Jurkat, Clone E6-1 (cell line): ENCODE data around the gene USB1.

ENCODE experiments used
- DNase-seq: peaks from one replicate; pipeline ENCODE4 v3.0.0-alpha.2; 2011; ENCODE audit warnings: low read depth, low spot score
- H3K4me3 ChIP-seq: 2 replicates; pipeline ENCODE4 v1.5.1; 2011; ENCODE audit warnings: mild to moderate bottlenecking, low read length, control low read depth, moderate library complexity

The USB1 gene

DNA sequence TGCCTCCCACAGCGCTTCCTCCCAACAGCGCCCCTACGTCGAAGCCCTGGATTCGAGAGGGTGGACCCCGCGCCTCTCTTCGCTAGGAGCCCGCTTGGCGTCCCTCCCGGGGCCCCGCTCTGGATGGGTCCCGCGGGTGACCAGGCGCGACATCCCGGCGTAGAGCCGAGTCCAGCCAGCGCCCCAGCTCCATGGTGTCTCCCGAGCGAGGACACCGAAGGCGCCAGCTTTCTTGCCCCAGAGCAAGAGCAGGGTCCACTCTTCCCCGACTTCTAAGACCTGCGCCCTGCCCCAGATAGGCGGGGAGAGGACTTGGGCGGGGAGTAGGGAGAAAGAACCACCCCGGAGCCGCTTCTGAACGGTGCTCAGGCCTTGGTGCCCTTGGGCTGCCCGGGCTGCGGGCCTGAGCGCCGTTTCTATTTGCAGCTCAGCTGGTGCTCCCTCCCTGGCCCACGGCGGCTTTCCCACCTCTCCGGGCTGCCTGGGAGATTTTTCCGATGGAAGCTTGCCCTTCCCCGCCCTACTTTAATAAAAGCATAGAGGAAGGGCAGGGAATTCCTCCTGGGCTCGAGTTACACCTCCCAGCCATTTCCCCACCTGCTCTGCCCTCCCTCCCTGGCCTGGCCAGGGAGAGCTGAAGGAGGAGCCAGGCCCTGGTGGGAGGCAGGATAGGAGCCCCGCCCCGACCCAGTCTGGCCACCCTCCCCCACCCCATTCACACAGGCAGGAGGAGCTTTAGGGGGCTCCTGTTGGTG is 26.1 kb downstream of the USB1 start:
- H3K4me3 ChIP-seq, result no peak overlapping the region

DNA sequence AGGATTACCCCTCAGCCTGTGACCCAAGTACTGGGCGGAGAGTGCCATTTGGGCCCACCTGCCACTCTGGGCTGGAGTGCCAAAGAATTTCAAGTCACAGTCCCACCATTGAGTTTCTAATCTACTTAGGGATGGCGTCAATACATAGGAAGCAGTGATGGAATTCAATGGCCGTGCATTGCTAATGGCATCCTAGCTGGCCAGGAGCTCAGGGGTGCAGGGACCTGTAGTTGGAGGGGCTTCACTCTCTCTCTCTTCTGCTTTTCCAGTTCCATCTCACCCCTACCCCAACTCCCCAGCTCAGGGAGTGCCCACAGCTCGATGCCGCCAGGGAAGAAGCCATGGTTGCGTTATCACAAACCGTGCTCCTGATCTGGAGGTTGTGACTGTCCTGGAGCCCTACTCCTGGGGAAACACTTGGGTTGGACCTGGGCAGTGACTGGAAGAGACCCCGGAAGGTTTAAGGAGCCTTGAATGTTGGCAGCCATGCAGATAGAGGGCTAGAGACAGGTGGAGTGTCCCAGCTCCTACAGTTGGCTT is 26.8 kb downstream of the USB1 start:
- no peak overlapping the region for H3K4me3 ChIP-seq

More for the DNA sequence above, 26.1 kb downstream of the USB1 start:
- no peak for DNase-seq

DNA sequence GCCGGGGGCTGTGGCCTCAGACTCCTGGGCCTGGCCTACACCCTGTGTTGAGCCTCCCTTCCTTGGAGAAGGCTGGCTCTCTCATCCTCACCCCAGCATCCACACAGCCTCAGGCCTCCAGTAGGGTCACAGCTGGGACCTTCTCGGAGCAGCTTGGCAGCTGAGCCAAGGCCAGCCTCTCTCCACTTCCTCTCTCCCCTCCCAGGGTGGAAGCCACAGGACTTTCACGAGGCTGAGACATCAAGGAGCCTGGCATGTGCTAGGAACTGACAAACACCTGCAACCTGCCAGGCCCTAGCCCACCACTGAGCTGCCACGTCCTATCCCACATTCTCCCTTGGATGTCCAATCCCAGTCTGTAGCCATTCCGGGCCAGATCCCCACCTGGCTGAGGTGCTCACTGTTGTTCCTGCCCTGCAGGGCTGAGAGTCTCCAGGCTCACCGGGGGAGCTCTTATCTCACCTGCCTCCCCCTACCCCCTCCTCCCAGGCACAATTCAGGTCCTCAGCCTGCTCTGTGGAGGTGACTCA is 27.4 kb downstream of the USB1 start:
- DNase-seq, result peak; percentile 70

More for the DNA sequence above, 26.8 kb downstream of the USB1 start:
- no peak for DNase-seq

DNA sequence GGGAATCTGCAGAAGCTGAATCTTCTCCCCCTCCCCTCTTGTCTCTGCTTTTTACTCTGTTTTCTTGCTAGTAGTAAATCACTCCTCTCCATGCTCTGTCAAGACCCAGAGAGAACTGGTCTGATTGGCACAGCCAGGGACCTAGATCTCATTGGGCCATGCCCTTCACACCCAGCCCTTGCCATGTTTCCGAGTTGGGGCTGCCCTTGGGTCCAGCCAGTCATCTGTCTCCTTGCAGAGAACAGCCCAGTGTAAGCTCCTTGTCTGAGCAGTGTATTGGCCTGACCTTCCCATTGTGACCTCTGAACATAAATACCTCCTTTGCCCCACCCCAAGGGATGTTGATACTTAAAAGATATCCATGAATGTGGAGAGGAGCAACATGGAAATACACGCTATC is 28.2 kb downstream of the USB1 start:
- no peak for DNase-seq
- no peak overlapping the region for H3K4me3 ChIP-seq

More for the DNA sequence above, 27.4 kb downstream of the USB1 start:
- no peak overlapping the region for H3K4me3 ChIP-seq

DNA sequence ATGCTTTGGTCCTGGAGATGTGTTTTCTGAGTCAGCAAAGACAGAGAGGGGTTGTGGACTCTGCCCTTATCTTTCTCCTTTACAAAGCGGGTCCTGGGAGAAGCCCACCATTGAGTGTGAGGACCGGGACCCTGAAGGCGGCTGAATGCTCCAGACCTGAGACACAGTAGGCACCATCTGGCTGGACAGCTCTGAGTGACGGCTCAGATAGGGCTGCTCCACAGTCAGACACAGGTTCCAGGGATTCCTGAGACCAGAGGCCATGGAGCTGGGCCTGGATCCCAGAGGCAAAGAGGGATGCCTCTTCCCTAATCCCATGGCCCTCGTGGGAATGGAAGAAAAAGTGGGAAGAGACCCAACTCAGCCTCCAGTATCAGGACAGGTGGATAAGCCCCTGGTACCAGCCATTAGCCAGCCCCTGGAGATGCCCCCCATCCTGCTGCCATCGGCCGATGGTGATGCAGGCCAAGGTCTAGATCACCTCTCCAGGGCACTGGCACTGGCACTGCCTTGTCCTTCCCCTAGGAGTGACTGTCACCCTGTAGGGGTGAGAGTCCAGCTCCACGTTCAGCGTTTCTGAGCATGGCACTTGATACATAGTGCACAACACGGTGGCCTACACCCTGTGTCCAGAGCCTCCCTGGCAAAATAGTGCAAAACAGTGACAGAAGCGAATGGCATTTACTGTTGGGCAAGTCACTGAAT is 29.1 kb downstream of the USB1 start:
- DNase-seq, result no peak
- H3K4me3 ChIP-seq, result no peak overlapping the region

DNA sequence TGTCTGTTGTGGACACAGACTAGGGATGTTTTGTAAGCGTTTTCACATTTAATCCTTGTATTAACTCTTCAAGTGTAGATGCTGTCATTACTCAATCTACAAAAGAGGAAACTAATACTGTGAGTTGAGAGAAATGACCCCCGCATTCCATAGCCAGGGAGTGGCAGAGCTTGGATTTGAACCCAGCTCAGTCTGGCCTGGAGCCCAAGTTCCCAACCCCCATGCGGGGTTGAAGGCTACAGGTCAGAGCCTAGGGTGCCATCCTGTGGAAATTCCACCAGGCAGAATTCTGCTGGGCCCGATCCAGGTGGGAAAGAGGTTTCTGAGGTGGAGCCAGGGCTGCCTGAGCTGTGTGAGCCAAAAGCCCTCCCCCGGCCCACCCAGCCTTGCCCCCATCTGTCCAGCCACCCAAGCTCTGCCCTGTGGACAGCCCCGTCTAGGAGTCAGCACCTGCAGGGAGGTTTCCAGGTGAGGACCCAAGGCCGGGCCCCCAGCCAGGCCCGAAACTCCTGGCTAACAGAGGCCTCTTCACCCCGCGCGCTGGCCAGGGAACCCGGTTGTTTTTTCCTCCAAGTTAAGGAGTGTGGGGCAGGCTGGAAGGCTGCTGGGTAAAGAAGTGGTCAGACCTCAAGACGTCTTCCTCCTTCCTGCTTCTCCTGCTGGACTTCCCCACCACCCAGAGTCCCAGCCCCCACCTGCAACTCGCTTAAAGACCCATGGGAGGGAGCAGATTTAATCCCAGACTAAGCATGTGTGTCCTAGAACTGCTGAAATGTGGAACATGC is 30.0 kb downstream of the USB1 start:
- H3K4me3 ChIP-seq, result no peak overlapping the region
- no peak for DNase-seq

DNA sequence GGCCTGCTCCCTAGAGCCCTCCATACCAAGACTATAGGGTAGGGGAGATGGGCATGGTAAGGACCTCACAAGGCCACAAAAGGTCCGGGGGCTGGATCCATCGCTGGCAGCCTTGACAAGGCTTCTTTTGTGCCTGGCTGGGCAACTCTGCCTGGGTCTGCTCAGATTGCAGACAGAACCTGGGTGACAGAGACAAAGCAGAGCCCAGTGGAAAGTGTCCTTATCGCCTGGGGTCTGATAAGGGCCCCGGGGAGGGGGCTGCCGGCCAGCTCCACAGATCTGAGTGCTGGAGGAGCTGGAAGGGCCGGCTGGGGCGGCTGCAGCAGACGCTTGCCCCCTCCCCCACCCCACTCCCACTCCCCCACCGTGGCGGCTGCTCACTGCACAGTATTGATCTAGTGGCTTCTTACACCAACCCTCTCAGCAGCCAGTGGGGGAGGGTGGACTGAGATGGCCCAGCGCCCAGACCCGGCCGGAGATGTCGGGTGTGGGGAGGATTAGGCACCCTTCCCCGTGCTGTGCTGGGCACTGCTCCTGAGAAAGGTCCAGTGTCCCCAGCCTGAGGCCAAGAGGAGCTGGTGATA is 31.6 kb downstream of the USB1 start:
- no peak overlapping the region for H3K4me3 ChIP-seq
- no peak for DNase-seq

DNA sequence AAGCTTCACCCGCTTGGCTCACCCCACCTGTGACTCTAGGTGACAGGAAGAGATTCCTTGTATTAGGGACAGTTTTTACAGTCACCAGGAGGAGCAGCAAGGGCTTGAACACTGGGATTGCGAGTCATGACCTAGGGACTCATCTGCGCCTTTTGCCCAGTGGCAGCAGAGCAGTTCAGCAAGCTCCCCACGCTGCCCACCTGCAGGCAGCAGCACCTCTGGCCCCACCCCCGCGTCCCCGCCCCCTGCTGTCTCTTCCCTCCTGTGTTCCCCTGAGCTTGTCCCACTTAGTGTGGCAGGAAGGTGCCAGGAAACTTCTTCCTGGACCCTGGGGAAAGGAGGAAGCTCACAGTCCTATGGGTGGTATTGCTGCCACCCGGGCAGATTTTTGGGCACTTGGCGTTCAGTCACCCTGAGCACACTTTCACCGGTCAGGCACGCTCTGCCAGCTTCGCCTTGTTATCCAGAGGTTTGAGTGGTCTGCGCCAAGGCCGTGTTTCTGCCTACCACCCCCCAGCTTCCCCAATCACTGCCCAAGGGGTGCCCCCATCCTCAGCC is 33.0 kb downstream of the USB1 start:
- no peak for DNase-seq
- H3K4me3 ChIP-seq, result no peak overlapping the region

DNA sequence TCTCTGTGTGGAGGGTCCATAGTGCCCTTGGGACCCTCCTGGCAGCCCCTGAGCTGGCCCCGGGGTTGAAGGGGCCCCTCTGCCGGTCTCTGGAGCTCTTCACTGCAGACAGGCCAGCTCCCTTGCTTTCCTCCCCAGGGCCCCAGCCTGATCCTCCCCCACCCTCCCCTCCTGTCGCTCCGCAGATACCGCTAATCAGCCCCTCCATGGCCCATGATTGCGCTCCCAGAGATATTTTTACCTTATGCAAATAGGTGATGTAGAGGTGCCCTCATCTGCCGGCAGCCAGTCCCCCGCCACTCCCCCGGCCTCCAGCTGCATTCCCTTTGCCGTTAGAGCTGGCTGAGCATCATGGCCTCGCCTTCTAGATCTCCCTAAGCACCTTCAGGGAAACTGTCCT is 33.6 kb downstream of the USB1 start:
- H3K4me3 ChIP-seq, result no peak overlapping the region
- no peak for DNase-seq

DNA sequence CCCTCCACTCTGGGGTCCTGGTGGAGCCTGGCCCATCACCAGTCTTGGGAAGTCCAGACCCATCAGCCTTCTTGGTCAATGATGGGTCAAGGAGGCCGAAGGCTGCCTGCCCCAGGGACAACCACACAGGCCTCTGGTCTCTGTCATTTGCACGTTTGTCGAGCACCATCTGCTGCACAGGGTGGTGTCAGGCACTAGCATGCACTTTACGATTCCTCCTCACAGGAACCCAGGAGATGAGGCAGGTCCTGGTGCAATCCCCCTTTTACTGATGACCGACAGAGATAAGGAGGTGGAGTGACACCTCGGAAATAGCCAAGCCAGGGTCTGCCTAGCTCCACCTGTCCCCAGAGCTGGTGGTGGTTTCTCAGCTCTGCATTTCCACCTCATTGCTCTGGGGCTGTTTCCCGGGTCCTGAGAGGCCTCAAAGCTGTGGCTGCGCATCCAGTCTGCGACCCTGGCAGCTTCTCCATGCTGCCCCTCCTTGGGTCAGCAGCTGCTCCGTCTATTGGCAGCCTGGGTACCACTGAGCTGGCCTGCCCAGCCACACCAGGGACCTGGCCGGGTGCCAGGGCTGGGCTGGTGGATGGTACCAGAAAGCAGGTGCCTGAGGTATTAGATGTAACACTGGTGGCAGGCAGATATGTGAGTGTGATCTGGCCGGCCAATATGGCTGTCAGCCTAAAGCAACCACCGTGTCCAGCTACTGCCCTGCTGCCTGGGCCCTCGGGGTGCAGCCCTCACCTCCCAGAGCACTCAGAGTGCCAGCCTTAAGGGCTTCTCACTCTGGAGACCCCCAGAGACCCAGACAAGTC is 34.4 kb downstream of the USB1 start:
- H3K4me3 ChIP-seq, result no peak overlapping the region
- DNase-seq, result no peak

DNA sequence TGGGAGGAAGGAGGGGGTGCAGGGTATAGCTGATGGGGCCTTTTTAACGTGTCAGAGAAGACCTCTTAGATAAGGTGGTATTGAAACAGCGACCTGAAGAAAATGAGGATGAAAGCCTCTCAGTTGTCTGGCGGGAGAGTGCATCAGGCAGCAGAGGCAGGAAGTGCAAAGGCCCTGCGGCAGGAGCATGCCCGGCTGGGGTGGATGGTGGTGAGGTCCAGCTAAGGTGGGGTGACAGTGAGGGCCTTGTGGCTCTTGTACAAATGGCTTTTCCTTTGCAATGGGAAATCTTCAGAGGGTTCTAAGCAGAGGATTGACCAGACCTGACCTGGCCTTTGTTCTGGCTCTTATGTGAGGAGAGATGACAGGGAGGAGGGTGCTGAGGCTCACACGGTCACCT is 35.7 kb downstream of the USB1 start:
- no peak for DNase-seq
- H3K4me3 ChIP-seq, result no peak overlapping the region

DNA sequence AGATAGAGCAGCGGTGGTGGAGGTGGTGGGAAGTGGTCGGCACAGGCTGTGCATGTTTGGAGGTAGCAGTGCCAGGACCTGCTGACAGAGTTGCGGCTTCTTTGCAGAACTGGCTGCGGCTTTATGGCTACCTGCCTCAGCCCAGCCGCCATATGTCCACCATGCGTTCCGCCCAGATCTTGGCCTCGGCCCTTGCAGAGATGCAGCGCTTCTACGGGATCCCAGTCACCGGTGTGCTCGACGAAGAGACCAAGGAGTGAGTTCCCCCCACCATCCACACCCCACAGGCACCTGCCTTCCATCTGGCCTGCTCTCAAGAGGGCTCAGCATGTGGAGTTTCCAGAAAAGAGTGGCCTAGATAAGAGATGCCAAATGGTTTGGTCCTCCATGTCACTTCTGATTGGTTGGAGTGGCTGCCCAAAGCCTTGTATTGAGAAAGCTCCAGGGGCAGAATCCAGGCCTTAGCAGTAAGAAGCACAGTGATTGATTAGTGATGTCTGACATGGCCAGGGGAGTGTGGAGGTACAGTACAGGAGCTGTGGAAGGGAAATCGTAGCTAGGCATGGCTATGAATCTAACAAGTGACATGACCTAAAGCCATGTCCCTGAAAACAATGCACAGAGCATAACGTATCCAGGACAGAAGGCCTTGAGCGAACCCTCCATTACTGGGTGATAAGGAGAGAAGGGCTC is 36.3 kb downstream of the USB1 start:
- H3K4me3 ChIP-seq, result no peak overlapping the region
- no peak for DNase-seq

DNA sequence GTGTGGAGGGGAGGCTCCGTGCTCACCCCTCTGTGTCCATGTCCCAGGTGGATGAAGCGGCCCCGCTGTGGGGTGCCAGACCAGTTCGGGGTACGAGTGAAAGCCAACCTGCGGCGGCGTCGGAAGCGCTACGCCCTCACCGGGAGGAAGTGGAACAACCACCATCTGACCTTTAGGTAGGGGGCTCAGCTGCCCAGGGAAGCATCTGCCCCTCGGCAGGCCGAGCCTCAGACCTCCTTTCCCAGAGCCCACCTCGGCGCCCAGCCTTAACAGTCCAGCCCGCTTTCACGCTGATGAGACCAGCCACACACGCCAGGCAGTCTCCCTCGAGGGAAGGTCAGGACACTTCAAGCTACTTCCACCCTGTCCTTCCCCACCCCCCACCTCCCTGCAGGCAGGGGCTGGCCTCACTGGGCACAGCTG is 37.0 kb downstream of the USB1 start:
- no peak overlapping the region for H3K4me3 ChIP-seq
- DNase-seq, result no peak

DNA sequence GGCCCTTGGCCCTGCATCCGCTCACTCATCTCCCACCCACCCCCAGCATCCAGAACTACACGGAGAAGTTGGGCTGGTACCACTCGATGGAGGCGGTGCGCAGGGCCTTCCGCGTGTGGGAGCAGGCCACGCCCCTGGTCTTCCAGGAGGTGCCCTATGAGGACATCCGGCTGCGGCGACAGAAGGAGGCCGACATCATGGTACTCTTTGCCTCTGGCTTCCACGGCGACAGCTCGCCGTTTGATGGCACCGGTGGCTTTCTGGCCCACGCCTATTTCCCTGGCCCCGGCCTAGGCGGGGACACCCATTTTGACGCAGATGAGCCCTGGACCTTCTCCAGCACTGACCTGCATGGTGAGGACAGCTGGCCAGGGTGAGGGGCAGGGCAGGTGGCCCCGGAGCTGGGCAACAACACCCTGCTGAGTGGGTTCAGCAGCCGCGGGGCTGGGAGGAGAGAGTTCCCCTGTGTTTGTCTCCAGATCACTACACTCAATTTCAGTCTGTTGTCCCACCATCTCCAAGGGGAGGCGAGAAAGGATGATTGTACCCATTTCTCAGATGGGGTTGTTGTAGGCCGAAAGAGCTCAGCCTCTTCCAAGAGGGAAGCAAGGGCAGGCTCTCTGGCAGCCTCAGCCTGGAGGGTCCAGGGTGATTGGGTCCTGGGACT is 38.8 kb downstream of the USB1 start:
- DNase-seq, result no peak
- no peak overlapping the region for H3K4me3 ChIP-seq

DNA sequence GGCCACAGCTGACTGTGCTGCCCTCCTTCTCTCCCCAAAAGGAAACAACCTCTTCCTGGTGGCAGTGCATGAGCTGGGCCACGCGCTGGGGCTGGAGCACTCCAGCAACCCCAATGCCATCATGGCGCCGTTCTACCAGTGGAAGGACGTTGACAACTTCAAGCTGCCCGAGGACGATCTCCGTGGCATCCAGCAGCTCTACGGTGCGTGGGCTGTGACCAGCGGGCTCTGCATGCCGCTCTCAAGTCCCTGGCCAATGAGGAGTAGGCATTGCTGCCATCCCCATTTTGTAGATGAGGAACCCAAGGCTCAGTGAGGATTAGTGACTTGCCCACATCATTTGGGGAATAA is 39.3 kb downstream of the USB1 start:
- no peak overlapping the region for H3K4me3 ChIP-seq
- no peak for DNase-seq

DNA sequence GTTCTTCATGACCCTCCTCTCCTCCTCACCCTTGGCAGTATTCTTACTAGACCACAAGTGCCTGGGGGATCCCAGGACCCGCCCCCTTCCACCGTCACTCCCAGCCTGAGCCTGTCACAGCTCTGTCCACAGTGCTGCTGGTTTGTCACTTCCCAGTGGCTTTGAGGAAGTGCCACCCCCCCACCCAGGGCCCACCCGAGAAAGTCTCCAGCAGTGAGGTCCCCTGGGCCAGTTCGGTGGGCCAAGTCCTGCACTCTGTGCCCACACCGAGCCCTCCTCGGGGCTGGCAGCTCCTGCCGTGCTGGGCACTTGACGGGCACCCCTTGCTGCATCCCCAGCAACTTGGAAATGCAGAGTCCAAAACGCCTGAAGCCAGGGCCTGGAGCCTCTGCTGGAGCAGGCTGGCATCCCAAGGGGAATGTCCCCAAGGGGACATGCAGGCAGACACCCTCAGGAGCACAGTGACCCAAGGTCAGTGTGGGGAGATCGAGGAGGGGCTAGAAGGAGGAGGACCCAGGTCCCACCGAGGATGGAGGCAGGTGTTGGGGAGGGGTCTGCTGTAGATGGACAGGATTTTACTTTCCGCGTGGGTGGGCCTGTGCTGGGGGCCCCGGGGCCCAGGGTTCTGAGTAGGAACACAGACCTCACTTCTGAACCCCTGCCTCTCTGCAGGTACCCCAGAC is 39.9 kb downstream of the USB1 start:
- no peak for DNase-seq
- H3K4me3 ChIP-seq, result no peak overlapping the region

DNA sequence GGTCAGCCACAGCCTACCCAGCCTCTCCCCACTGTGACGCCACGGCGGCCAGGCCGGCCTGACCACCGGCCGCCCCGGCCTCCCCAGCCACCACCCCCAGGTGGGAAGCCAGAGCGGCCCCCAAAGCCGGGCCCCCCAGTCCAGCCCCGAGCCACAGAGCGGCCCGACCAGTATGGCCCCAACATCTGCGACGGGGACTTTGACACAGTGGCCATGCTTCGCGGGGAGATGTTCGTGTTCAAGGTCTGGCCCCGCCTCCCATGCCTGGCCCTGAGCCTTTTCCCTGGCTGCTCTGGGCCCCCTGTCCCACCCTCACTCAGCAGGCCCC is 40.4 kb downstream of the USB1 start:
- DNase-seq, result no peak
- H3K4me3 ChIP-seq, result no peak overlapping the region
